Measurements from ENCODE around the gene PIP5KL1. TPM values are rescaled to one million over a fixed set of nuclear protein-coding genes. Genes with fewer than 3 reads are reported as not detected.

The PIP5KL1 gene
- polyA plus RNA-seq, 1 donor (not counting 4 experiments of a cell fraction or from before 2014, with no cell fraction given), result 4.4 TPM

DNA sequence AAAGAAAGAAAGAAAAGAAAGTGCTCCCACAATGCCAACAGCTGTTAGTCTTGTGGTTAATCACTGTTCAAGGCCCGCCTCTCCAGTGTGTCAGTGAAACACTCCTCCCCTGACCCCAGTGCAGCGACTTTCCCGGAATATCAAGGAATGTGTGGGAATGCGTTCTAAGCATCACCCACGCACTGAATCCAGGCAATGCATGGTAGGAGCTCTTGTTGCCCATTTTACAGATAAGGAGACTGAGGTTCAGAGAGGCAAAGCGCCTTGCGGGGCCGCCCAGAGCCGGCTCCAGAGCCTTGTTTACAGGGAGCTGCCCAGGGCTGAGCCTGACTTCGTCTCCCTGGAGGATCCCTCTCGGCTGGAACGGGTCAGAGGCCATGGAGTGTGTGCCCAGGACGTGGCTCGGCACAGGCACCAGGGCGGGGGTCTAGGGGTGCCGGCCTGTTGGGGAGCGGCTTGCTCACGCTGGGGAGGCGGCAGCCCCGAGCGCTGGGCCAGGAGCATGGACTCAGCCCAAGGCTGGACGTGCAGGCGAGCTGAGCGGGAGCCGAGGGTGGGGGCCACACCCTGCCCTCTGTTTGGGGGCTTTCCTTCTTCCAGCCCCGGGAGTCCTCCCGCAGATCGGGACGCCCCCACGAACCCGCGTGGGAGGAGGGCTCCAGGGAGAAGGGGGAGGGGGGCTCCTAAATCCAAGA is 32.0 kb downstream of the PIP5KL1 start:
- peaks cover 18% of the 10 kb centered on the region in 2 experiments for H3K36me3 ChIP-seq (ENCODE audit: control insufficient read depth in 2 of 2, extremely low read depth in 1 of 2, insufficient read depth in 2 of 2, low read length in 2 of 2)
- H4K20me1 ChIP-seq (ENCODE audit: control insufficient read depth, extremely low read depth, insufficient read depth, low read length), result no peaks in the 10 kb centered on the region
- DNase-seq (ENCODE audit: low read depth, low spot score) (no peak), FAIRE-seq (no peak)
- dilution Hi-C loops (cut with MboI; ENCODE audit: extremely low pct_ligation_motif_present, low sequenced_read_pairs), result no loop called here
- TF ChIP-seq, protein P1, sequence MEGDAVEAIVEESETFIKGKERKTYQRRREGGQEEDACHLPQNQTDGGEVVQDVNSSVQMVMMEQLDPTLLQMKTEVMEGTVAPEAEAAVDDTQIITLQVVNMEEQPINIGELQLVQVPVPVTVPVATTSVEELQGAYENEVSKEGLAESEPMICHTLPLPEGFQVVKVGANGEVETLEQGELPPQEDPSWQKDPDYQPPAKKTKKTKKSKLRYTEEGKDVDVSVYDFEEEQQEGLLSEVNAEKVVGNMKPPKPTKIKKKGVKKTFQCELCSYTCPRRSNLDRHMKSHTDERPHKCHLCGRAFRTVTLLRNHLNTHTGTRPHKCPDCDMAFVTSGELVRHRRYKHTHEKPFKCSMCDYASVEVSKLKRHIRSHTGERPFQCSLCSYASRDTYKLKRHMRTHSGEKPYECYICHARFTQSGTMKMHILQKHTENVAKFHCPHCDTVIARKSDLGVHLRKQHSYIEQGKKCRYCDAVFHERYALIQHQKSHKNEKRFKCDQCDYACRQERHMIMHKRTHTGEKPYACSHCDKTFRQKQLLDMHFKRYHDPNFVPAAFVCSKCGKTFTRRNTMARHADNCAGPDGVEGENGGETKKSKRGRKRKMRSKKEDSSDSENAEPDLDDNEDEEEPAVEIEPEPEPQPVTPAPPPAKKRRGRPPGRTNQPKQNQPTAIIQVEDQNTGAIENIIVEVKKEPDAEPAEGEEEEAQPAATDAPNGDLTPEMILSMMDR (optimal IDR thresholded peaks at IDR 0.05 in 1 of 3, IDR thresholded peaks at IDR 0.05 in 1 of 3, conservative IDR thresholded peaks at IDR 0.05 in 1 of 3; ENCODE audit: extremely low read depth in 1 of 3, insufficient read depth in 2 of 3, low read length in 3 of 3), result no peak
- no peak for TF ChIP-seq EZH2 (IDR thresholded peaks at IDR 0.05; ENCODE audit: low read length)
- H2AFZ ChIP-seq (ENCODE audit: control insufficient read depth, low read length), result peak overlapping the region; percentile 56
- H3K27ac ChIP-seq (ENCODE audit: control insufficient read depth, insufficient read depth, low read length), result peak overlapping the region; percentile 43
- peaks cover 2% of the 10 kb centered on the region for H3K79me2 ChIP-seq (ENCODE audit: control insufficient read depth, insufficient read depth, low read length)
- no peaks in the 10 kb centered on the region for H3K9me1 ChIP-seq (ENCODE audit: control insufficient read depth, extremely low read depth, insufficient read depth, low read length)
- H3K4me2 ChIP-seq (ENCODE audit: control insufficient read depth, extremely low read depth, insufficient read depth, low read depth, low read length), result peak overlapping the region; percentile 68
- H3K4me3 ChIP-seq (ENCODE audit: control insufficient read depth in 2 of 3, extremely low read depth in 1 of 3, insufficient read depth in 2 of 3, low read depth in 1 of 3, low read length in 3 of 3), result peak overlapping the region; percentile 79 to 83 (median 80)
- peak overlapping the region; percentile 81 for H3K9ac ChIP-seq (ENCODE audit: control insufficient read depth, extremely low read depth, insufficient read depth, low read length)
- H3K4me1 ChIP-seq (ENCODE audit: control insufficient read depth, extremely low read depth, insufficient read depth, low read length), result peaks cover 8% of the 10 kb centered on the region
- H3K9me3 ChIP-seq (ENCODE audit: control insufficient read depth, low read depth, low read length), result peaks cover 7% of the 10 kb centered on the region
- H3K27me3 ChIP-seq (ENCODE audit: control insufficient read depth, extremely low read depth, insufficient read depth, low read length), result no peaks in the 10 kb centered on the region

DNA sequence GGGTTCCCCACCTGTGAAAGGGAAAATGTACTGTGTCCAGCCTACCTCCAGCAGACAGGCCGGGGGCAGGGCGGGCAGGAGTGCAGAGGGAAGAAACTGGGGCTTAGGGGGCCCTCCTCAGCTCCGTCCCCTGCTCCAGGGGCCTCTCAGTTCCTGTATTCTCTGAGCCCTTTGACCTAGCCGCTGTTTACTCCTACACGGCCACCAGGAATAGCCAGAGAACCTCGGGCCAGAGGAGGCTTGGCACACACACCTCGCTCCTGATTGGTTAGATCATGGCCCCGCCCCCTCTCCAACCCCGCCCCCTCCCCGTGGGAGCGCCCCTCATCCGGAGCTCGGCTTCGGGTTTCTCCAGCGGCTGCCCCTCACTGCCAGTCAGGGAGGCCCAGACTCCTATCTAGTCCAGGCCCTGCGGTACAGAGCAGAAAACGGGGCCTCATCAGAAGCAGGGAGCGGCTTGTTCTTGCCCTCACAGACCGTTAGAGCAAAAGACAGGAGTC is 33.3 kb downstream of the PIP5KL1 start:
- Histone ChIP-seq H3K9ac (ENCODE audit: control insufficient read depth, extremely low read depth, insufficient read depth, low read length) (no peak overlapping the region), H3K9me1 (ENCODE audit: control insufficient read depth, extremely low read depth, insufficient read depth, low read length) (no peaks in the 10 kb centered on the region), H3K36me3 (ENCODE audit: control insufficient read depth in 2 of 2, extremely low read depth in 1 of 2, insufficient read depth in 2 of 2, low read length in 2 of 2) (peaks cover 25 to 26% of the 10 kb centered on the region in 2 experiments), H3K4me2 (ENCODE audit: control insufficient read depth, extremely low read depth, insufficient read depth, low read depth, low read length) (no peak overlapping the region), H3K9me3 (ENCODE audit: control insufficient read depth, low read depth, low read length) (peaks cover 13% of the 10 kb centered on the region), H3K4me3 (ENCODE audit: control insufficient read depth in 2 of 3, extremely low read depth in 1 of 3, insufficient read depth in 2 of 3, low read depth in 1 of 3, low read length in 3 of 3) (no peak overlapping the region), H3K27me3 (ENCODE audit: control insufficient read depth, extremely low read depth, insufficient read depth, low read length) (no peaks in the 10 kb centered on the region), H3K27ac (ENCODE audit: control insufficient read depth, insufficient read depth, low read length) (no peak overlapping the region), H4K20me1 (ENCODE audit: control insufficient read depth, extremely low read depth, insufficient read depth, low read length) (no peaks in the 10 kb centered on the region), H2AFZ (ENCODE audit: control insufficient read depth, low read length) (no peak overlapping the region), H3K4me1 (ENCODE audit: control insufficient read depth, extremely low read depth, insufficient read depth, low read length) (peaks cover 8% of the 10 kb centered on the region), H3K79me2 (ENCODE audit: control insufficient read depth, insufficient read depth, low read length) (peaks cover 2% of the 10 kb centered on the region)
- DNase-seq (ENCODE audit: low read depth, low spot score) (no peak), FAIRE-seq (no peak)
- dilution Hi-C loops (cut with MboI; ENCODE audit: extremely low pct_ligation_motif_present, low sequenced_read_pairs), result no loop called here
- no peak for TF ChIP-seq EZH2 (IDR thresholded peaks at IDR 0.05; ENCODE audit: low read length)
- TF ChIP-seq, protein P1 (optimal IDR thresholded peaks at IDR 0.05 in 1 of 3, IDR thresholded peaks at IDR 0.05 in 1 of 3, conservative IDR thresholded peaks at IDR 0.05 in 1 of 3; ENCODE audit: extremely low read depth in 1 of 3, insufficient read depth in 2 of 3, low read length in 3 of 3), result no peak

All from keratinocyte (primary cell).